ENCODE measurements around the gene EHD4.
A peak's percentile ranks its signal among the peaks of the same experiment; 100 is the strongest.

The EHD4 gene

DNA sequence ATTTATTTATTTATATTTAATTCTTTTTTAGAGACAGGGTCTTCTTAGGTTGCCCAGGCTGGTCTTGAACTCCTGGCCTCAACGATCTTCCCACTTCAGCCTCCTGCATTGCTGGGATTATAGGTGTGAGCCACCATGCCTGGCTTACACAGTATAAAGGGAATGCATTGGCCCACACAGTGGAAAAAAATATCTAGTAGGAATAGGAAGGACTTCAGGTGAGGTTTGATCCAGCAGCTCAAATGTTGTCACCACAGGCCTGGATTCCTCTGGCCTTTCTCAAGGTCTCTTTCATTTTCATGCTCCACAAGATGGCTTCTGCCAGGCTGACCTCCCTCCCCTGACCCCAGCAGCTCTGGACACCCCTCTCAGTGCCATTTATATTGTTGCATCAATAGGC, 76.4 kb downstream of the EHD4 start:
- no peak for TF ChIP-seq GATA1 (IDR thresholded peaks at IDR 0.05; ENCODE audit: low read depth, low read length)
- no peak for TF ChIP-seq POLR2A (IDR thresholded peaks at IDR 0.05; ENCODE audit: low read length)
- DNase-seq: no peak

DNA sequence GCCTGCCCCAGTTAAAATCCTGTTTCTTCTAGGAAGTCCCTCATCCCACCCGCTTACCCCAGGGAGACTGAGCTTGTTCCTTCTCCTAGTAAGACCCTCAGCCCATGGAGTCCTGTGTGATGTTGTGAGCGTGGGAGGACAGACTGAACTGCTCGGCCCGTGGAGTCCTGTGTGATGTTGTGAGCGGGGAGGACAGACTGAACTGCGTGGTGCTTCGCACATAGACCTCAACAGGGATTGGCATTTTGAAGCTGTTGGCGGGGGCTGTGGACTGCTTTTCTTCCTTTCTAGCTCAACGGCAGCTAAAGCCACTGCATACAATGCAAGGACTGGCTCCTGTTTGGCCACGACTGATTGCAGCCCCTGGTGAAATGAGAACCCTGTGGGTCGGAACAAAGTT, 76.9 kb downstream of the EHD4 start:
- TF ChIP-seq GATA1 (IDR thresholded peaks at IDR 0.05; ENCODE audit: low read depth, low read length): no peak
- no peak for TF ChIP-seq POLR2A (IDR thresholded peaks at IDR 0.05; ENCODE audit: low read length)
- DNase-seq: no peak

DNA sequence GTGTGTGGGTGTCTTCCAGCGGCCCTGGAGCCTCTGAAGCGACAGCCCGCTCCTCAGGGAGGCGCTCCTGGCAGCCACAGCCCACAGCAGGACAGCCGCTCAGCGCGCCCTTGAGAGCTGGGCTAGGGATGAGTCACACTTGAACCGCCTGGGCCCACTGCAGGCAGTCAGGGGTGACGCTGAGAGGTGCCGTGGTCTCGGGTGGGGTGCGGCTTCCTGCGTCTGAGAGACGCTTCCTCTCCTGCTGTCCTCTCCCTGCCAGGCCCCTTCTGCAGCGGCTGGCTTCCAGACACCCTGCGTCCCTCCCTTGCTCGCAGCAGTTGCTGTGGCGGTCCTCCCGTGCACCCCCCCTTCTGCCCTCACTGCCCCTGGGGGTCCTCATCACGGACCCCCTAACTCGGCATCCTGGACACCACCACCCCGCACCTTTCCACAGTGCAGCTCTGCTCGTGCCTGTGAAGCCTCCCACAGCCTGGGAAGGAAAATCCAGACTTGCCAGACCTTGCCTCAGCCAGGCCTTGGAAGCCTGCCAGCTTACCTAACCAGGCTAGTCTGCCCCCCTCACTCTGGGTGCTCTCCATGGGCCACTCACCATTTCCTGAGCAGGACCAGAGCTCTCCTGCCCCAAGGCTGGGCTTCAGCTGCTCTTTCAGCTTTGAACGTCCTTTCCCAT, 77.4 kb downstream of the EHD4 start:
- TF ChIP-seq POLR2A (IDR thresholded peaks at IDR 0.05; ENCODE audit: low read length): no peak
- no peak for TF ChIP-seq GATA1 (IDR thresholded peaks at IDR 0.05; ENCODE audit: low read depth, low read length)

DNA sequence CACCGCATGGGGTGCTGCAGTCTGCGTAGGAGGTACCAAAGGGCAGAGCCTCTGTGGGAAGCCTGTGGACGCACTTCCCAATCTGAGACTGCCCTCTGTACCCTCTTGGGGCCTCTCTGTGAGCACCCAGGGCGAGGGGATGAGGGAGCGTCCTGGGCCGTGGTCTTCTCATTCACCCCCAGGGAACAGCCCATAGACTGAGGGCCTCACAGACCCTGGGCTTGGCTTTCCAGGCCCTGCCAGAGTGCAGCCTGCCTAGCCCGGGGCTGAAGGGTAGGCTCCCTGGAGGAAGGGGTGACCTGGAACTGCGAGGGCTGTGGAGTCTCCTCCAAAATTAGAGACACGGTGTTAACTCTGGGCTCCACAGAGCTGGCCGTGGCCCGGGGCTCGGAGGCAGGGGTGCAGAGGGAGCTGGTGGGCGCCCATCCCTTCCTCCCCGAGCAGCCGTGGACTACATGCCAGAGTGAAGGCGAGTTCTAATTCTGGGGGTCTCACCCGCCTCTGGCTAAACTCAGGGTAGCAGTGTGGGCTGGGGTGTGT, 78.0 kb downstream of the EHD4 start:
- DNase-seq: no peak
- TF ChIP-seq POLR2A (IDR thresholded peaks at IDR 0.05; ENCODE audit: low read length) (no peak), GATA1 (IDR thresholded peaks at IDR 0.05; ENCODE audit: low read depth, low read length) (no peak)

More for the DNA sequence above, 77.4 kb downstream of the EHD4 start:
- peak in 1 of 2 experiments; percentile 23 for DNase-seq

DNA sequence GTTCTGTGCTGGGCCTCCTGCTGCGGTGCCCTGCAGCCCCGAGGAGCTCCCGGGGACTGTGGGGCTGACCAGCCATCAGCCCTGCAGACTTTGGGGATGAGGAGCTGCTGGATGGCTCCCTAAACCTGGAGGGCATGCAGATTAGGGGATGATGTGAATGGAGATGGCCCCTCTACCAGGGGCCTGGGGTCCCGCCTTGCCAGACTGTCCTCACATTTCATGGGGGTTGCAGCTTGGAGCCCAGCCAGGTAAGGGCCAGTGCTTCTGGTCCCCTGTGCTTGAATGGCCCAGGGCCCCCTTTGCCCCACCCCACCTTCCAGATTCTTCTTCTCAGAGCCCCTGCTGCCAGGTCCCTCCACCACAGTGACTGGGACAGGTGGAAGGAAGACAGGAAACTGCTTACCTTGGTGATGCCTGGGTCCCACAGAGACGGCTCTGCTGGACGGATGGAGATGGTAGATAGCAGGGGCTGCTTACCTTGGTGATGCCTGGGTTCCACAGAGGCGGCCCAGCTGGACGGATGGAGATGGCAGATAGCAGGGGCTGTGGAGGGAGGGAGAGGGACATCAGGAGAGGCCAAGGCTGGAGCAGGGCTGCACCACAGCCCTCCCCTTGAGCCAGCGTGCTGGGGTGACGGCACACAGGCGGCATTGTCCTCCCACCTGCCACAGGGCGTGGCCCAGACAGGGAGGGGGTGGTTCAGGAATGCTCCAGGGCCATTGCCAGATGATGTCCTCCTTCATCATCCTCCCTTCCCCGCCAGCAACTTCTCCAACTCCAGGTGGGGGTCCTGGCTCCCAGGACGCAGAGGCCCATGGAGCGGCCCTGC, 78.7 kb downstream of the EHD4 start, which contains the start of gene SPTBN5:
Gene SPTBN5, minus strand, starts transcription at position 632 of the 829 bp plus-strand sequence. Its CDS starts 556 bp downstream, at position 76.
- TF ChIP-seq GATA1 (IDR thresholded peaks at IDR 0.05; ENCODE audit: low read depth, low read length) (no peak), POLR2A (IDR thresholded peaks at IDR 0.05; ENCODE audit: low read length) (no peak)
- no peak for DNase-seq

DNA sequence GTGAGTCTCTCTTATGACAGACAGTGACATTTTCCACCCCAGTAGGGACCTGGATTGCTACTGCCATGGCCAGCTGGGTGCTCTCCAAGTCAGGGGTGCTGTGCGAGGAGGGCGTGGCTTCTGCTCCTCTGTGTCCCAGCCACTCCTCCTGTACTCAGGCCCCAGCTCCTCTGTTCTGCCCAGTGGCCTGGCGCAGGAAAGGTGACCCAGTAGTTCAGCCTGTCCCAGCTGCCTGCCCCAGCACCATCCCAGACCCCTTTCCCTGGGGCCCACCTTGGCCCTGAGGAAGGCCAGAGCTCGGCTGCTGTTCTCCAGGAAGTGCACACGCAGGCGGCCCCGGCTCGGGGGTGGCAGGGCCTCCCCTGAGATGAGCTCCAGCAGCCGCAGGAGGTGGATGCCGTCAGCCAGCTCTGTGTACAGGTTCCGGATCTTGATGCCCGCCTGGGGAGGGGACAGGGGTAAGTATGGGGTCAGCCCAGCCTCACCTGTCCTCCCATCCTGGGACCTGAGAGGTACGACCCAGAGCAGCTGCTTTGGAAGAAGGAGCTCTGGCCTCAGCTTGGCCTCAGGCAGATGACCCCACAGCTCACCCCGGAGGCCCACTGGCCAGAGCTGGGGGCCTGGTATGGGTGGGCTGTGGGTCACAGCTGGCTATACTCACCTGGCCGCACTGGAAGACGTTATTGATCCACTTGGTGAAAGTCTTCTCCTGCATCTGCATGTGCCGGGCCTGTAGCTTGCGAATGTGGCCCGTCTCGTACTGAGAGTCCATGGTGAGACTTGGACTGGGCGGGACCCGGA, 79.5 kb downstream of the EHD4 start:
- DNase-seq: no peak
- TF ChIP-seq GATA1 (IDR thresholded peaks at IDR 0.05; ENCODE audit: low read depth, low read length) (no peak), POLR2A (IDR thresholded peaks at IDR 0.05; ENCODE audit: low read length) (no peak)

DNA sequence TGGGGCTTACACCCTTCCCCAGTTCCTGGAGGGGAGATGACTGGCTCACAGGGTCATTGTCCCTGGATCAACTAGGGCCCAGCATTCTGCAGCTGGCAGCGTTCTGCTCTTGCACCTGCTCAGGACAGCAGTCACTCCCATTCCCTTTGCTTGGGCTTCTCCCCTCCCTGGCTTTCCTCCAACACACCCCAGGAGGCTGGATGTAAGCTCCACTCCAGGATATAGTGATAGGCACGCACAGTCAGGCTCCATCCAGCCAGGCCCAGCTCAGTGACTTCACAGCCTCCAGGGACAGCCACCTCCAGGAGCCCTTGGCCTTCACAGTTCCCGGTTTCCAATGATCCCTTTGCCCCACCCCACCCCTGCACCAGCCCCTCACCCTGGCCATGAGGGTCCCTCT, 80.4 kb downstream of the EHD4 start:
- TF ChIP-seq POLR2A (IDR thresholded peaks at IDR 0.05; ENCODE audit: low read length) (no peak), GATA1 (IDR thresholded peaks at IDR 0.05; ENCODE audit: low read depth, low read length) (no peak)
- no peak for DNase-seq

DNA sequence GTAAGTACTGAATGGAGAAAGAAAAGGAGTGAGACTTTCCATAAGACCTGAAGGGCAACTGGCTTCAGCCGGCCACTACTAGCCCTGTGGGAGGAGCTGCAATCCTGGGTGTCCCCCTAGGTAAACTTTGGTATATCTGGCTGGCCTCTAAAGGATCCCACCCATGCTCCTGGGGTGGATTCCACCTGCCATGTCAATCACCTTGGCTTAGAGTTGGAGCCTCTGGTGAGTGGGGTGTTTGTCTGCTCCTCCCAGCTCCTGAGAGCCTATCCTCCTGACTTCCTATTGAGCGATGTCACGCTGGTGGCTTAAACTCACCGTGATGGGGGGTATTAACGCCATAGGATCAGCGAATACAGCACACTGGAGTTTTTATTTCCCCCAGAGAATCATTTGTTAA, 81.1 kb downstream of the EHD4 start:
- TF ChIP-seq POLR2A (IDR thresholded peaks at IDR 0.05; ENCODE audit: low read length) (no peak), GATA1 (IDR thresholded peaks at IDR 0.05; ENCODE audit: low read depth, low read length) (no peak)
- no peak for DNase-seq

DNA sequence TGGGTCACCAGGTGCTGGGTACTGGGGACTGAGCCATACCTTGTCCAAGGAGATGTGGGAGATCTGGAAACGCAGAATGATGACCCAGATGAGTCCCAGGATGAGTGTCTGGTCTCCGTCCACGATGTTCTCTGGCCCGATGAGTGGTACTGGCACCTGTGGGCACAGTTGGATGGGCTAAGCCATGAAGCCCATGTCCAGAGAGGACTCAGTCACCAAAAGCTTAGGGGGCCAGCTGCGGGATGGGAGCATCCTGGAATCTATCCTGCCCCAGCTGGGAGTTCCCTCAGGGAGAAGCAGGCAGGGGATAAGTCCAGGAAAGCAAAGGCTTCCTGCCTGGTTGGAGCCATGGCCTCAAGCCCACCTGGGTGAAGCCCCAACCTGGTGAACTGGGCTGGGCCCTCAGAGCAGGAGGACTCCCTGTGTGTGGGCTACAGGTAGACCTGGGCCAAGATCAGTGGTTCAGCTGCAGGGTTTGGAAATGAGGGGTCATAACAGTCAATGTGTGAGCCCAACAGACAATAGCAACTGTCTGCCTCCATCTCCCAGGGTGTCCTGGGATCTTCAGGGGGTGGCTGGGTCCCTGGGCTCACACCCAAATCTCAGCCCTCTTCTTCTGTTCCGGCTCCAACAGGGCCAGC, 82.2 kb downstream of the EHD4 start:
- TF ChIP-seq GATA1 (IDR thresholded peaks at IDR 0.05; ENCODE audit: low read depth, low read length) (no peak), POLR2A (IDR thresholded peaks at IDR 0.05; ENCODE audit: low read length) (no peak)
- DNase-seq: no peak

DNA sequence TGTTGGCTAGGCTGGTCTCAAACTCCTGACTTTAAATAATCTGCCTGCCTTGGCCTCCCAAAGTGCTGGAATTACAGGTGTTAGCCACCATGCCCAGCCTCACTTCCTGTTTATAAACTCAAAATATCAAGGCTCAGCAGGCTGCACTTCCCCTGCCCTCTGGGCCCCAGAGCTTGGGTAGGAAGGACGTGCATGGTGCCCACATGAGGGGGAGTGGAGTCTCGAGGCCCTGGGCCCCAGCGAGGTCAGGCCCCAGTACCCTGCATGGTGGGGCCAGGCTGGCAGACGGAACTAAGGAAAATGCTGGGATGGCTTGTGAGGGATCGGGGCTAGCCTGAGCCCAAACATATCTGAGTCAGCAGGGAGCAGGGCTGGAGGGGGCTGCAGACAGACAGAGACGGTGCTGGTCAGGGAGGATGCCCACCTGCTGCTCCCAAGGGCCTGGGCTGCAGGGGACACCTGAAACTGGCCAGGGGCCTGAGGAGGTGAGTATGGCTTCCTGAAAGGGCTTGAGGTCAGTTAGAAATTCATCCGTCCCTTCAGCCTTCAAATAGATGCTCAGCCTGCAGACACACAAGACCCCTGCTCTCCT, 83.6 kb downstream of the EHD4 start:
- TF ChIP-seq POLR2A (IDR thresholded peaks at IDR 0.05; ENCODE audit: low read length): no peak
- no peak for TF ChIP-seq GATA1 (IDR thresholded peaks at IDR 0.05; ENCODE audit: low read depth, low read length)
- no peak for DNase-seq

DNA sequence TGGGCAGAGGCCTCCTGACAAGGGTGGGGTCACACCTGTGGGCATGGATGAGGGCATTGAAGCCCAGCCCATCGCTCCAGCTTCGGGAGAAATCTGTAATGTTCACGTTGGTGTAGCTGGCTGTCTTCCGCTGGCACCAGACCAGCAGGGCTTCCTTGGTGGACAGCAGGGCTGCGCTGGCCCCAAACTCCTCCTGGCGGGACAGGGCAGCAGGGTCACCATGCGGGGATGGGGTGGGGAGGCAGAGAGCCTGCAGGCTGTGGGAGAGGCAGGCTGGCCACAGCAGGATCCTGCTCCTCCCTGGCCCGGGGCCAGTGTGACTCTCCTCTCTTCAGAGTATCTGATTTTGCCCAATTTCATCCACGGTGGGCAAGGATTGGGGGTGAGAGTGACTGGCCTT, 84.5 kb downstream of the EHD4 start:
- DNase-seq: no peak
- no peak for TF ChIP-seq GATA1 (IDR thresholded peaks at IDR 0.05; ENCODE audit: low read depth, low read length)

DNA sequence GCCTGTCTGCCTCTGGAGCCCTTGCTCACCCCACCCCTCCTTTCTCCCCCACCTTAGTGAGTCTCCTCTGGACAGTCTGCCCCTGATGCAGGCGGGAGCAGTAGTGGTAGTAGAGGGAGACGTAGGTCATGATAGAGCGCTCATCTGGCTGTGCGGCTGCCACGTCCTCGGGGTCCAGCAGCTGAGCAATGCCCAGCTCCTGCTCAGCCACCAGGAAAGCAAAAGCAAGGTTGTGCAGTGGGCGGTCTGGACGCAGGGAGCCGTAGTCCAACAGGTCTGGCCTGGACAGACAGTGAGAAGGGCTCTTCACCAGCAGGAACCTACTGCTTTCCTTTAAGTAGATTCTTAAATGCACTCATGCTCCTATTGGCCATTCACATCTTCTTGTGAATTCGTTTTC, 85.2 kb downstream of the EHD4 start:
- DNase-seq: no peak
- no peak for TF ChIP-seq POLR2A (IDR thresholded peaks at IDR 0.05; ENCODE audit: low read length)
- no peak for TF ChIP-seq GATA1 (IDR thresholded peaks at IDR 0.05; ENCODE audit: low read depth, low read length)

DNA sequence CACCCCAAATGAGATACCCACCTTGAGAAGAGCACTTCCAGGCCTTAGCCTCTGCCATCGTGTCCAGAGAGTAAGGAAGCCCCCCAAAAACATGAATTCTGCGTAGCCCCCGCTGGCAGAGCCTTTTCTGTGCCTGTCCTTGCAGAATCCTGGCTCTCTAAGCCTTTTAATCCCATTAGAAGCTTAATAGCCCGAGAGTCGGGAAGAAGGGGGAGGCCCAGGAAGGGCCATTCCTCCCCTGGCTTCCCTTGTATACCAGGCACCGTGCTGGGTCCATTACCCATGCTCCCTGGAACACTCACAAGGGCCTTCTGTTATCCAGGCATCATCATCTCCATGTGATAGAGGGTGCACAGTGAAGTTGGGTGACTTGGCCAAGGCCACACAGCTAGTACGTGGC, 85.6 kb downstream of the EHD4 start:
- no peak for DNase-seq
- TF ChIP-seq POLR2A (IDR thresholded peaks at IDR 0.05; ENCODE audit: low read length) (no peak), GATA1 (IDR thresholded peaks at IDR 0.05; ENCODE audit: low read depth, low read length) (no peak)

Measured in erythroblast (primary cell).